Endodermal cell (in vitro differentiated cells): Measurements from ENCODE around the gene PLPP2. TPM values are rescaled to one million over a fixed set of nuclear protein-coding genes. Genes with fewer than 3 reads are reported as not detected.

Experiments
- DNase-seq: peaks from one replicate; pipeline ENCODE4 v3.0.0-alpha.2; 2017
- H3K27ac ChIP-seq: 2 replicates; pipeline ENCODE4 v1.5.1; 2013; ENCODE audit warnings: mild to moderate bottlenecking, low read depth, low read length, moderate library complexity
- H3K27me3 ChIP-seq: 2 replicates; pipeline ENCODE4 v1.6.1; 2013; ENCODE audit warnings: mild to moderate bottlenecking, low read length, moderate library complexity; ENCODE audit not compliant: insufficient read depth, control insufficient read depth, poor library complexity, severe bottlenecking
- H3K36me3 ChIP-seq: 2 replicates; pipeline ENCODE4 v1.7.0; 2013; ENCODE audit warnings: mild to moderate bottlenecking, low read length, moderate library complexity; ENCODE audit not compliant: control insufficient read depth, insufficient read depth
- H3K4me1 ChIP-seq: one replicate; pipeline ENCODE4 v1.7.0; 2013; ENCODE audit warnings: low read length; ENCODE audit not compliant: control insufficient read depth, insufficient read depth
- H3K4me3 ChIP-seq: 2 replicates; pipeline ENCODE4 v1.5.1; 2013; ENCODE audit warnings: mild to moderate bottlenecking, low read length, moderate library complexity
- H3K9ac ChIP-seq: 2 replicates; pipeline ENCODE4 v1.6.1; 2013; ENCODE audit warnings: mild to moderate bottlenecking, low read length, moderate library complexity; ENCODE audit not compliant: poor library complexity, severe bottlenecking; ENCODE audit errors: extremely low read depth
- H3K9me3 ChIP-seq: 2 replicates; pipeline ENCODE4 v1.6.1; 2013; ENCODE audit warnings: mild to moderate bottlenecking, low read length, moderate library complexity; ENCODE audit not compliant: control insufficient read depth
- H3K27ac Mint-ChIP-seq: 2 replicates; pipeline ENCODE4 v1.8.0; 2020; ENCODE audit warnings: mixed read lengths
- H3K27me3 Mint-ChIP-seq: 2 replicates; pipeline ENCODE4 v1.8.0; 2021; ENCODE audit warnings: mild to moderate bottlenecking, mixed read lengths; ENCODE audit not compliant: insufficient read depth
- H3K36me3 Mint-ChIP-seq: 2 replicates; pipeline ENCODE4 v1.8.0; 2020; ENCODE audit warnings: low read depth, mixed read lengths
- H3K4me1 Mint-ChIP-seq: 2 replicates; pipeline ENCODE4 v1.8.0; 2020; ENCODE audit warnings: mixed read lengths
- H3K4me3 Mint-ChIP-seq: 2 replicates; pipeline ENCODE4 v1.8.0; 2020; ENCODE audit warnings: mild to moderate bottlenecking, moderate library complexity, mixed read lengths
- H3K9me3 Mint-ChIP-seq: 2 replicates; pipeline ENCODE4 v1.8.0; 2020; ENCODE audit warnings: mild to moderate bottlenecking, mixed read lengths
- CTCF ChIP-seq: fragments of 200-600 bp; sonication (generic); conservative IDR thresholded peaks from 2 replicates; pipeline ENCODE4 v1.5.0; 2021; ENCODE audit warnings: antibody characterized with exemption, mild to moderate bottlenecking
- WGBS, 2 experiments: methylation state at CpG; one replicate each; pipeline versions ENCODE4 v1.1.5 to v1.1.7; 2013; ENCODE audit warnings: missing lambda C conversion rate in 2 of 2, mixed read lengths in 1 of 2; ENCODE audit not compliant: insufficient coverage in 1 of 2, insufficient read length in 1 of 2; 5-methylcytosine and 5-hydroxymethylcytosine counted together
- total RNA-seq, 2 donors: library from RNA; stranded (reverse); fragmentation: NEBNext Ultra II Directional in 1 of 2; extraction: Animal tissue kit (Norgen Biotek cat#: 25700) in 1 of 2; gene quantifications; 2 replicates in 1 of 2; 3 replicates in 1 of 2; pipeline ENCODE4 v1.2.1, GENCODE V29; 2021

Gene PLPP2
- total RNA-seq, 2 donors from 2014 or later = 49.9 to 56.9 TPM

GRCh38 chr19:288911-289310 lies 2.3 kb downstream of the PLPP2 start:
- Histone ChIP-seq H3K9me3 (no peaks in the 10 kb centered on the region), H3K27me3 (peaks cover under 1% of the 10 kb centered on the region), H3K27ac (no peak overlapping the region), H3K4me1 (peaks cover 4% of the 10 kb centered on the region), H3K4me3 (no peak overlapping the region), H3K9ac (no peak overlapping the region), H3K36me3 (peaks cover 6% of the 10 kb centered on the region)
- 90 to 97% methylated on average over 9 to 10 of the region's 10 CpGs for WGBS, 2 experiments
- no peak for TF ChIP-seq CTCF
- Mint-ChIP-seq H3K27ac (peak overlapping the region; percentile 74), H3K9me3 (no peaks in the 10 kb centered on the region), H3K27me3 (peaks cover 23% of the 10 kb centered on the region), H3K4me1 (peaks cover 22% of the 10 kb centered on the region), H3K4me3 (no peak overlapping the region), H3K36me3 (peaks cover 18% of the 10 kb centered on the region)
- DNase-seq = peak; percentile 48

DNA sequence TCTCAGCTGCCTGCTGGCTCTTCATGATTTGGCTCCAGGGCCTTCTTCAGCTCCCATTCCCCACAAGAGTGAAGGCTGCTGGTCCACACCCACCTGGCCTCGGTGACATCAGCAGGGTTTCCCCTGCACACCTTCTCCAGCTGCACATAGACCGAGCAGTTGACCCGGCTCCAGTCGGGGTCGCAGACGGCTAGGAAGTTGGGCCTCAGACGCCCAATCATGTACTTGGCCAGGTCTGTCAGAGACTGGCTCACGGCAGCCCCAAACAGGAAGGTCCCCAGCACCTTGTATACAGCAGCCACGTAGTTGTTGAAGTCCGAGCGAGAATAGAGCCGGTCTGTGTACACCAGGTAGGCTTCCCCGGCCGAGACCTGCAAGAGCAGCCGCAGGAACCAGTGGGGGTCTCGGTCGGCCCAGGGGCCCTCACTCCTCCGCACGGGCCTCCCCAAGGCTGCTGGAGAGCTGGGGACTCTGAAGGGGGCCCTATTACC lies 3.8 kb downstream of the PLPP2 start:
- Histone ChIP-seq H3K27me3 (no peaks in the 10 kb centered on the region), H3K4me1 (peaks cover 4% of the 10 kb centered on the region), H3K4me3 (no peak overlapping the region), H3K27ac (no peak overlapping the region), H3K36me3 (peaks cover 6% of the 10 kb centered on the region), H3K9ac (no peak overlapping the region), H3K9me3 (no peaks in the 10 kb centered on the region)
- H3K27ac Mint-ChIP-seq = no peak overlapping the region
- 92 to 96% methylated on average over 17 to 19 of the region's 19 CpGs for WGBS, 2 experiments
- H3K4me3 Mint-ChIP-seq = no peak overlapping the region
- H3K9me3 Mint-ChIP-seq = no peaks in the 10 kb centered on the region
- peaks cover 9% of the 10 kb centered on the region for H3K27me3 Mint-ChIP-seq
- no peak for TF ChIP-seq CTCF
- H3K4me1 Mint-ChIP-seq = peaks cover 22% of the 10 kb centered on the region
- DNase-seq = peak; percentile 37
- peaks cover 31% of the 10 kb centered on the region for H3K36me3 Mint-ChIP-seq

GRCh38 chr19:283395-283794 lies 7.8 kb downstream of the PLPP2 start:
- Histone ChIP-seq H3K4me3 (no peak overlapping the region), H3K9ac (no peak overlapping the region), H3K27me3 (no peaks in the 10 kb centered on the region), H3K36me3 (peaks cover 6% of the 10 kb centered on the region), H3K27ac (no peak overlapping the region), H3K9me3 (no peaks in the 10 kb centered on the region), H3K4me1 (no peaks in the 10 kb centered on the region)
- H3K9me3 Mint-ChIP-seq = no peaks in the 10 kb centered on the region
- peaks cover 54% of the 10 kb centered on the region for H3K36me3 Mint-ChIP-seq
- WGBS, 2 experiments = 95% methylated on average over 5 to 10 of the region's 10 CpGs
- no peaks in the 10 kb centered on the region for H3K27me3 Mint-ChIP-seq
- H3K4me1 Mint-ChIP-seq = peaks cover 17% of the 10 kb centered on the region
- DNase-seq = no peak
- H3K4me3 Mint-ChIP-seq = no peak overlapping the region
- no peak for TF ChIP-seq CTCF
- no peak overlapping the region for H3K27ac Mint-ChIP-seq
